Ovary (tissue), 9 donors: ENCODE data around the gene PLEK. TPM values are rescaled to one million over a fixed set of nuclear protein-coding genes. Genes with fewer than 3 reads are reported as not detected.
"Not testable (repeated sequence)": the region's sequence is repeated elsewhere in the genome, so short reads cannot be mapped to it uniquely, and the experiment has no call there.

Experiments used
- DNase-seq, 5 donors: peaks; one replicate each; pipeline ENCODE4 v3.0.0-alpha.2; 2019 to 2020
- H3K27ac ChIP-seq, 2 donors: fragments of 200-600 bp; one replicate each; pipeline versions ENCODE4 v1.5.1 to v1.8.0; 2019 to 2022
- H3K27me3 ChIP-seq: fragments of 200-600 bp; one replicate; pipeline ENCODE4 v1.8.0; 2022
- H3K36me3 ChIP-seq: fragments of 200-600 bp; sonication (generic); one replicate; pipeline ENCODE4 v1.5.1; 2019
- H3K4me1 ChIP-seq: one replicate; pipeline ENCODE4 v1.8.1; 2013; ENCODE audit warnings: mild to moderate bottlenecking, moderate library complexity; ENCODE audit not compliant: insufficient read depth
- H3K4me3 ChIP-seq: fragments of 200-600 bp; sonication (generic); one replicate; pipeline ENCODE4 v1.5.1; 2017
- H3K9me3 ChIP-seq, 2 donors: fragments of 200-600 bp in 1 of 2; sonication (generic) in 1 of 2; one replicate each; pipeline versions ENCODE4 v1.5.1 to v1.8.1; 2013 to 2019; ENCODE audit warnings: mild to moderate bottlenecking in 1 of 2, moderate library complexity in 1 of 2
- EP300 ChIP-seq: sonication (generic); formaldehyde crosslinking; IDR thresholded peaks from one replicate; pipeline ENCODE4 v1.6.1; 2017; ENCODE audit warnings: antibody characterized with exemption
- POLR2A ChIP-seq: fragments of 450-650 bp; IDR thresholded peaks from one replicate; pipeline ENCODE4 v1.6.1; 2017; ENCODE audit warnings: antibody characterized with exemption, mild to moderate bottlenecking, moderate library complexity
- WGBS, 3 donors: extraction: QIAGEN DNeasy Blood & Tissue Kit in 1 of 3; methylation state at CpG; one replicate each; pipeline versions ENCODE4 v1.1.5 to v1.1.7; 2013 to 2017; 5-methylcytosine and 5-hydroxymethylcytosine counted together
- intact Hi-C, 4 donors: fragments of 100-400 bp; cut with DNase I; formaldehyde crosslinking; loops; one replicate each; pipeline versions ENCODE4 v1.11.0 to v1.15.1; 2022 to 2023
- polyA plus RNA-seq, 2 donors: library from polyadenylated mRNA; stranded (reverse); fragments of 200-250 nt in 1 of 2; fragments of 350-450 nt in 1 of 2; fragmentation: Illumina TruSeq in 1 of 2; extraction: RNeasy Lipid Tissue Mini Kit (QIAGEN cat#74804) in 1 of 2; gene quantifications; one replicate each; pipeline ENCODE4 v1.2.3, GENCODE V29; 2013 to 2014
- total RNA-seq, 7 donors: library from RNA; depleted of rRNA in 2 of 7; stranded (reverse); fragments of >200 nt in 2 of 7; fragmentation: NEBNext Ultra II Directional in 3 of 7; extraction: Animal tissue kit (Norgen Biotek cat#: 25700) in 3 of 7; gene quantifications; one replicate each; pipeline versions ENCODE4 v1.1.0 to v1.2.4, GENCODE V29; 2016 to 2023
- TF ChIP-seq, protein P1 (sequence below), 3 donors: fragments of 450-650 bp in 2 of 3; fragments of 200-600 bp in 1 of 3; IDR thresholded peaks; one replicate each; pipeline versions ENCODE4 v1.5.1 to v1.8.0; 2016 to 2022; ENCODE audit warnings: antibody characterized with exemption in 3 of 3, mild to moderate bottlenecking in 1 of 3
- donor health status: DM: no; HTN: no; CAD: no; lungs with moderate emphysema.
- donor health status: DM: no; HTN: no; CAD: no.
- donor health status: Bipolar disorder and iron deficiency.
- donor health status: DM: yes; HTN: yes; CAD: no.
- donor health status: DM: no; HTN: no; CAD: no.
- donor health status: DM: yes; HTN: yes; CAD: no.

Gene PLEK
- total and polyA plus RNA-seq, 9 donors: 1.5 to 22.1 (median 2.7) TPM

DNA sequence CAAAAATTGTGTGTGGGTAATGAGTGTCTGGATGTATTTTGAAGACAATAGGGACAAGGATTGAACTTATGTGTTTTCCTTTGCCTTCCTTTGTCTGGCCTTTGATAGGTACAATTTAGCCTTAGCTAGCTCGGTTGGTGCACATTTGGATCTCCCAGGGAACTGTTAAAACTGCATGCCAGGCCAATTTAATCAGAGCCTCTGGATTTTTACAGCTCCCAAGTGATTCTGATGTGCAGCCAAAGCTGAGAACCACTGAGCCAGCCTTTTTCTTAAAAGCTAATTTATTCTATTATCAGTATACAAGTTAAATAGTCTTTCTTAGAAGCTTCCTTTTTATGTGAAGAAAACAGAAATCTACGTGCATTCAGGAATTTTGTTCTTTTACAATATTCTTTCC lies 25.0 kb downstream of the PLEK start:
- Histone ChIP-seq H3K27me3 (no peaks in the 10 kb centered on the region), H3K4me3 (no peak overlapping the region), H3K4me1 (no peaks in the 10 kb centered on the region), H3K9me3 (no peaks in the 10 kb centered on the region), H3K36me3 (no peaks in the 10 kb centered on the region), H3K27ac (no peak overlapping the region)
- TF ChIP-seq EP300 (no peak), POLR2A (no peak)
- TF ChIP-seq, protein P1, sequence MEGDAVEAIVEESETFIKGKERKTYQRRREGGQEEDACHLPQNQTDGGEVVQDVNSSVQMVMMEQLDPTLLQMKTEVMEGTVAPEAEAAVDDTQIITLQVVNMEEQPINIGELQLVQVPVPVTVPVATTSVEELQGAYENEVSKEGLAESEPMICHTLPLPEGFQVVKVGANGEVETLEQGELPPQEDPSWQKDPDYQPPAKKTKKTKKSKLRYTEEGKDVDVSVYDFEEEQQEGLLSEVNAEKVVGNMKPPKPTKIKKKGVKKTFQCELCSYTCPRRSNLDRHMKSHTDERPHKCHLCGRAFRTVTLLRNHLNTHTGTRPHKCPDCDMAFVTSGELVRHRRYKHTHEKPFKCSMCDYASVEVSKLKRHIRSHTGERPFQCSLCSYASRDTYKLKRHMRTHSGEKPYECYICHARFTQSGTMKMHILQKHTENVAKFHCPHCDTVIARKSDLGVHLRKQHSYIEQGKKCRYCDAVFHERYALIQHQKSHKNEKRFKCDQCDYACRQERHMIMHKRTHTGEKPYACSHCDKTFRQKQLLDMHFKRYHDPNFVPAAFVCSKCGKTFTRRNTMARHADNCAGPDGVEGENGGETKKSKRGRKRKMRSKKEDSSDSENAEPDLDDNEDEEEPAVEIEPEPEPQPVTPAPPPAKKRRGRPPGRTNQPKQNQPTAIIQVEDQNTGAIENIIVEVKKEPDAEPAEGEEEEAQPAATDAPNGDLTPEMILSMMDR (IDR thresholded peaks at IDR 0.05): no peak
- no peak for DNase-seq
- WGBS, 3 donors: 5 to 11% (median 10%) methylated on average over 2 of the region's 2 CpGs
- intact Hi-C loops: no loop called here

DNA sequence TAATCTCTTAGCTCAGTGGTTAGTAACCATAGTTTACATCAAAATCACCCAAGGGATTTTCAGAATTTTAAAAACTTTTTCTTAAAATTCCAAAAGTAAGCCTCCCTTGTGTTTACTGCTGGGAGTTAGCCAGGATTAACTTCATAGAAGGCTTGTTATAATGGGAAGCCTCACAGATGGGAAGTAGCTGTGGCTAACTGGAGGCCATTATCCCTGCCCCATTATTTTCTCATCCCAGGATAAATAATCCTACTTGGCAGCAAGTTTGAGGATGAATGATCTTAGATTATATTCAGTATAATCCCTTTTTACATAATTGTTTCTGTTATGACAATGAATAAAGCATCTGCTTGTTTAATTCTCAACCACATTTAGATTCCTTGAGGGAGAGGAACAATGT lies 25.5 kb downstream of the PLEK start:
- no peaks in the 10 kb centered on the region for H3K9me3 ChIP-seq
- H3K4me1 ChIP-seq: no peaks in the 10 kb centered on the region
- intact Hi-C loops: no loop called here
- H3K27me3 ChIP-seq: no peaks in the 10 kb centered on the region
- H3K4me3 ChIP-seq: no peak overlapping the region
- TF ChIP-seq, protein P1 (IDR thresholded peaks at IDR 0.05): no peak
- TF ChIP-seq EP300: no peak
- DNase-seq: no peak
- no peak overlapping the region for H3K27ac ChIP-seq
- no peaks in the 10 kb centered on the region for H3K36me3 ChIP-seq

- Histone ChIP-seq H3K27me3 (no peaks in the 10 kb centered on the region), H3K4me1 (no peaks in the 10 kb centered on the region), H3K27ac (no peak overlapping the region), H3K9me3 (no peaks in the 10 kb centered on the region), H3K36me3 (no peaks in the 10 kb centered on the region), H3K4me3 (no peak overlapping the region)
- TF ChIP-seq EP300 (no peak), POLR2A (no peak)
- TF ChIP-seq, protein P1 (IDR thresholded peaks at IDR 0.05): no peak
- intact Hi-C loops: no loop called here
- DNase-seq: no peak
- 80 to 89% (median 82%) methylated on average over 2 of the region's 2 CpGs for WGBS, 3 donors
Observed at GRCh38 chr2:68391099-68391498, 26.0 kb downstream of the PLEK start.

- intact Hi-C loops: no loop called here
- DNase-seq: no peak
- no peaks in the 10 kb centered on the region for H3K9me3 ChIP-seq
- TF ChIP-seq, protein P1 (IDR thresholded peaks at IDR 0.05): no peak
- H3K4me3 ChIP-seq: no peak overlapping the region
- no peaks in the 10 kb centered on the region for H3K27me3 ChIP-seq
- H3K36me3 ChIP-seq: no peaks in the 10 kb centered on the region
- 79 to 92% (median 87%) methylated on average over 2 of the region's 2 CpGs for WGBS, 3 donors
- no peak overlapping the region for H3K27ac ChIP-seq
- H3K4me1 ChIP-seq: no peaks in the 10 kb centered on the region
Observed at GRCh38 chr2:68391869-68392268, 26.8 kb downstream of the PLEK start.

- no peaks in the 10 kb centered on the region for H3K4me1 ChIP-seq
- TF ChIP-seq POLR2A: no peak
- TF ChIP-seq, protein P1 (IDR thresholded peaks at IDR 0.05): no peak
- no peak for TF ChIP-seq EP300
- H3K9me3 ChIP-seq: no peaks in the 10 kb centered on the region
- no peaks in the 10 kb centered on the region for H3K27me3 ChIP-seq
- no peak overlapping the region for H3K27ac ChIP-seq
- intact Hi-C loops: no loop called here
- 54 to 62% (median 56%) methylated on average over 4 of the region's 4 CpGs for WGBS, 3 donors
- H3K4me3 ChIP-seq: no peak overlapping the region
- no peaks in the 10 kb centered on the region for H3K36me3 ChIP-seq
- DNase-seq: no peak
Observed at GRCh38 chr2:68396093-68396492, 31.0 kb downstream of the PLEK start.

GRCh38 chr2:68397704-68398263 lies 32.7 kb downstream of the PLEK start:
- H3K4me3 ChIP-seq, DNase-seq, intact Hi-C loops, H3K4me1 ChIP-seq, H3K36me3 ChIP-seq, H3K27ac ChIP-seq, H3K27me3 ChIP-seq, H3K9me3 ChIP-seq: not testable (repeated sequence)
- WGBS, 3 donors: 88 to 90% (median 90%) methylated on average over 3 of the region's 3 CpGs
